Activated CD4-positive, alpha-beta T cell treated with anti-CD3 and anti-CD28 coated beads, Interleukin-2, amount 50 U/mL, for 4 hours (primary cell): ENCODE results near the gene KRCC1.
"Not testable (repeated sequence)": the region's sequence is repeated elsewhere in the genome, so short reads cannot be mapped to it uniquely, and the experiment has no call there.

Source experiments
- DNase-seq, 2 experiments: peaks; one replicate each; pipeline ENCODE4 v3.0.0-alpha.2; 2020

KRCC1 gene

DNA sequence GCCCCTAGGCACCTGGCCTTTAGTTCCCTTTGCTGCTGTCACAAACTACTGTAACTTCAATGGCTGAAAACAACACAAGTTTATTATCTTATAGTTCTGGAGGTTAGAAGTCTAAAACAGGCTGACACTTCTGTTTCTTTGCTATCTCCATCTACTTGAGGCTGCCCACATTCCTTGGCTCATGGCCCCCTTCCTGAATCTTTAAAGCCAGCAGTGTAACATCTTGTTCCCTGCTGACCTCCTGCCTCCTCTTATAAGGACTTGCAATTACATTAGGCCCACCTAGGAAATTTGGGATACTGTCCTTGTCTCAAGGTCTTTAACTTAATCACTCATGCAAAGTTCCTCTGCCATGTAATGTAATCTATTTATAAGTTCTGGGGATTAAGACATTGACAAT is 18.6 kb upstream of the KRCC1 start:
- no peak for DNase-seq

DNA sequence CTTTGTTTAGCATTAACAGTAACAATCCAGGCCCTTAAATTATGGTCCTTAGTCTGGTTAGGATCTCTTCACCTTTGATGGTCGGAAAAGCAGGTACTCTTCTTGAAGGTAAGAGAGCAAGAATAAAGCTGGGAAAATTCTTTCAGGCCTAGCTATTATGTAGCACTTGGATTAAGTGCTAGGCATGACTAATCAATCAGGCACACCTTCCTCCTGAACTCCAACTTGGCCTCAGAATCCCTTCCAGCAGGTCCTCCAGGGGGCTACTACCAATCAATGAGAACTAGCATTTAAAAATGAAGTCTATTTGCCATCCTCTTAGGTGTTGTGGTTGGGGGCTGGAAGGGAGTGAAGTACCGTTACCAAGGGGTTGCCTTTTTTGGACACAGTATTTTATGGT is 15.8 kb upstream of the KRCC1 start:
- DNase-seq = no peak

DNA sequence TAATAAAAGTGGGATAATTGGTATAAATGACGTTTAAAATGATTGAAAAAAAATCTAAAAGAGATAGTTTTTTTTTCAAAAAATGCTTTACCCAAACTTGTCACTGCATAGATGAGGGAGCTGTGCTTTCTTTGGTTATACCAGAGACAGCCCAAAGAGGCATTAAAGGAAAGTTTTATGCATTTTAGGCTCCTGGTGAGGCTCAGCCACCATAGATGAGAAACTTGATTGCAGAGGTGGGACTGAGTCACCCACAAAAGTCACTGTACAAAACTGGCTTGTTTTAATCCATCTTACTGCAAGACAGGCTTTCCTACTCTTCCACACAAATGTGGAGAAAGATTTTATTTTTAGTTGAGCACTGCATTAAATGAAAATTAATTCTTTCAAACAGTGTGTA is 14.5 kb upstream of the KRCC1 start:
- no peak for DNase-seq

DNA sequence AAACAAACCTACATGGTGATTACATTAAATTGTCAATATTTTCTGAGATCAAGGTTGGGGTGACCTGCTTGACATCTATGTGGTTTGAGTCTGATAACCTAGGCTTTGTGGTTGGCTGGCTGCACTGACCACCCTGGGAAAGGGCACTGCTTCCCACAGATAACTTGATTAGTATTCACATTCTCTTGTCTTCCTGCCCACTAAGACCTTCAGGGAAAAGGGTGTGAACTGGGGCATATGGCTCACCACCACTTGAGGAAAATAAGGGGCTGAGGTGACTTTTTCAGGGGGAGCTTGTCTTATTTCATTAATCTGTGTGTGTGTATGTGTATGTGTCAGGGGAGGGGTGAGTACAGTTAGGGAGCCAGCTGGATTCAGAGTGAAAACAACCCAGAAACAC is 13.5 kb upstream of the KRCC1 start:
- DNase-seq = no peak

DNA sequence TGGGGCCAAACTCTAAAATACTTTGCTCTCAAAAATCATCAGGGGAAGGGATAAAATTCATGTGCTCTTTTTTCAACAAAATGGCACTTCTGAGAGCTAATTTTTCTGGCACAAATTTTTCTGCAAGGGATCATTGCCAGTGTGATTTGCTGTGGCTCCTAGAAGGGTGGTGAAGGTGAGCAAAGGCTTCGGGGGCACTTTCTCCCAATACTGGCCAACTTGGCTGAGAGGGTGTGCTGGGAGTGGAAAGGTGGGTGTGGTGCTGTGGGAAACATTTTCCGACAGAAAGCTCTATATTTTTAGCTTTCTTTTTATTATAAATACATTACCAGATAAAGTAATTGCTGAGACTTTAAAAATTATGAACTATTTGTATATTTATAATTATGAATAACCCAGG is 12.5 kb upstream of the KRCC1 start:
- no peak for DNase-seq

DNA sequence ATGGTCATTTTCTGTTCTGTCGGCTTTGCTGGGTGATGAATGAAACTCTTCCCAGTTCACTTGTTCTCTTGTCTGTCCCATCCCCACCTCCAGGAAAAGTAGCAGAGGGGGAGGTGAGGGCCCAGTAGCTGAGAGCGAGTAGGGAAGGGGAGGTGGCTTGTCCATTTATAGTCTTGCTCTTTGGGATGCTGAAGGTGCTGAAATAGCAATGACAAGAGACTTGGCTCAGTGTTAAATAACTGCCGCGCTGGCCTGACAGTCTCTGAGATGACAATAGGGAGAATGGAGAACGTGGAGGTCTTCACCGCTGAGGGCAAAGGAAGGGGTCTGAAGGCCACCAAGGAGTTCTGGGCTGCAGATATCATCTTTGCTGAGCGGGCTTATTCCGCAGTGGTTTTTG is 12.0 kb upstream of the KRCC1 start, which contains the start of gene SMYD1:
SMYD1 (plus strand) TSS at position 228 of the 400 bp plus-strand sequence; CDS start at position 268, 40 bp downstream.
- DNase-seq = no peak

DNA sequence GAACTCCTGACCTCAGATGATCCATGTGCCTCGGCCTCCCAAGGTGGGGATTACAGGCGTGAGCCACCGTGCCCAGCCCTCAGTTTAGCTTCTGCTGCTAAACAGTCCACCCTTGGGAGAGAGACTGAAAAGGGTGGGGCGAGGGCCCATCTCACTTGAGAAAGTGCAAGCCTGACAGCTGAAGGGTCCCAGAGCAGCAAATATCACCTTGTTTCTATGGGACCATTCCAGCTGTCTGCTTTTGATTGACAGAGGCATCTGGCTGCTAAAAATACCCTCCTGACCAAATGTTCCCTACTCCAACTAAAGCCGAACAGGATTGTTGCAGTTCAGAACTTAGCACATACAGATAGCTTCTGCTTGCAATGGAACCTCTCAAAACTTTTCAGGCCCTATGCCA is 11.6 kb upstream of the KRCC1 start:
- no peak for DNase-seq

DNA sequence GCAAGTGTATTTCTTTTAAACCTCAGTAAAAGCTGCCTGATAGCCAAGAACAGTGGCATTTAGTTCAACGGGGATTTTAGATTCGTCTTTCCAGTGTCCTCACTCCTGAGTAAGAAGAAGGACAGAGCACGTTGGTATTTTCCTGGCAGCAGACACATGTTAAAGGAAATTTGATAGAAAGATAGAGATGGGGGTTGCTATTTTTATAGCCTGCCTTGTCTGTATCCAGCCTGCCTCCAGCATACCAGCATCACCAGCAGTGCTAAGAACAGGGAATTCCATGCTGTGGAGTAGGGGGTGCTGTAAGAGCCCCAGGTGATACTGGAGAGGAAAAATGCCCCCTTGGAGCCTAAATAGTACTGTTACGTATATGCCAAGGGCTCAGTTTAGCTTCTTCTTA is 11.0 kb upstream of the KRCC1 start:
- no peak for DNase-seq

DNA sequence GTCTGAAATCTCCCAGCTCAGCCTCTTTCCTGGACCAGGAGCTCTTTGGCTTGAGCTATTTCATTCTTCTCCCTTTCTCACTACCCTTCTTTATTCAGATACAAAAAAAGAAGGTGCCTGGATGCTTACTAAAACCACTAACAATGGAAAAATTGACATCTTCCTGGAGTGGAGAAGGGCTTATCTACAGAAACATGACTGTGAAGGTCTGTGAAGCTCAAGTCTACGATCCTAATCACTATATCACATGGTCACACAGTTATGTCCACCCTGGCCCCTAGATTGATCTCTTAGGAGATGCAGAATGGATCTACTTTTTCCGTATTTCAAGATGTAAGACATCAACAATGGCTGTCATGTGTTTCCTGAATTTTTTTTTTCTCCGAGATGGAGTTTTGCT is 5.7 kb upstream of the KRCC1 start:
- no peak for DNase-seq

DNA sequence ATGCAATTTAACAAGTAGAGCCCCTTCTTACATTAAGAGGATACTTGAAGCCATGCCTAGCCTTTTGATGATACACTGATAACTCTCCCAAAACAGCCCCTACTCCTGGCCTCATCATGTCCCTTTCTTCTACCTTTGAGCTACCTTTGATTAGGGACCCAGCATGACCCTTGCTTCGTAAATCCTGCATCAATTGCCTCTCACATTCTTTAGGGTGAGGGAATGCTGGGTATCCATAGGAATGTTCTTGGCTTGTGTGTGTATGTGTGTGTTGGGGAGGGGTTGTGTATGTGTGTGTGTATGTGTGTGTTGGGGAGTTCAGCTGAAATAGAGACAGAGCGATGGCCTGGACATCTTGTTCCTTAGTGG is 5.3 kb upstream of the KRCC1 start:
- DNase-seq = no peak

DNA sequence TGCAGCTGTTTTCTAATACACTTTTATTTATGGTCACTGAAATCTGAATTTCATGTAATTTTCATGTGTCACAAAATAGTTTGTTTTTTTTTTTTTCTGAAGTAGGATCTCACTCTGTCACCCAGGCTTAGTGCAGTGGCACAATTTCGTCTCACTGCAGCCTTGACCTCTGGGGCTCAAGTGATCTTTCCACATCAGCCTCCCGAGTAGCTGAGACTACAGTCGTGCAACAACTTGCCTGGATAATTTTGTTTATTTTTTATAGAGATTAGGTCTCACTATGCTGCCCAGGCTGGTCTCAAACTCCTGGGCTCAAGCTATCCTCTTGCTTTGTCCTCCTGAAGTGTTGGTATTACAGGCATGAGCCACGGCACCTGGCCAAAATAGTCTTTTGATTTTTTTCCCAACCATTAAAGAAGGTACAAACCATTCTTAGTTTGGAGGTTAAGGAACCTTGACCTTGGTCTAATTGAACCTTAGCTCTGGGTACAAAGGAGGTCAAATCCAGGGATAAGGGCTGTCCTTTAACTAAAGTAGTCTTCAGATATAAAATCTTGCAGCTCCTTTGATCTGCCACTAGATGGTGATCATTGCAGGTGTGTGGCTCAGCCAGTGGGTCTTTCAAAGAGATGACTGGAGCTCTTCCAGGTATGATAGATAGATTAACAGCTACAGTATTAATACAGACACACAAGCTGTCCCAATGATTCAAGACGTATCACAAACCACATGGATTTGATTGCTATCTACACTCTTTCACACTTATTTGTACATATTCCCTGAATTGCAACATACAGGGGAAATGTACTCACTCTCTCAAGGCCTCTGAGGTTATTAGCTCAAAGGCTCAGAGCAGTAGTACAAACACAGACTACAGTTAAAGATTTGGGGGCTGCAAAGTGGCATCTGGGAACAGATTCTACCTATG is 4.7 kb upstream of the KRCC1 start:
- peak; percentile 17 to 27 for DNase-seq

DNA sequence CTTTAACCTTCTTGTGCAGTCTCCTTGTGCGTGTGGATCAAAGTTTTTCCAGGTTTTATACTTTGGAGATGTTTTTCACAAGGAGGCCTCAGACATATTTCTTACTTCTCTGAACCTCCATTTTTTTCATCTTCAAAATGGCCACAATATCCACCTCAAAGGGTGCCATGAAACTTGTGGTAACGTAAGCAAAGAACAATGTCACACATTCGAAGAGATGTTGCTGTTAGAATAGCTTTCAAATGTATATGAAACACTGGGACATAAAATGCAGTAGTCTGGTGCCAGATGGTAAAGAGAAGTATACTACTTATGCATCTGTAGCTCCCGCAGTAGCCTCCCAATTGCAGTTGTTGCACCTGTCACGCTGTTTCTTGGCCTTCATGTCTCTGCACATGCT is 2.6 kb upstream of the KRCC1 start:
- DNase-seq = no peak

DNA sequence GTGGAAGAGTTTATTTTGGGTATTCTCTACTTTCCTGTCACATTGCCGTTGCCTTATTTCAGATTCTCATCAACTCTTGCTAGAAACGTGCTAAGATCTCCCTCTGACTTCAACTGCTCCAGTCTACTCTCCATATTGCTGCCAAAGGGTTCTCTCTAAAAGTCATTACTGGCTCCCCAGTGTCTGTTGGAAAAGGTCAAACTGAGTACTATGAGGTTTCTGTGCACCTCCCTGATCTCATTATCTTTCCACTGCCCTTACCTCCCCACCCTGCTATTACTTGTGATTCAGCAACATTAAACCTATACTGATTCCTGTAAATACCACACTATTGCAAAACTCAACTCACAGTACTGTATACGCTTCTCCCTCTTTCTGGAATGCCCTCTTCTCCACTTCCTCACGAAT is 1.9 kb upstream of the KRCC1 start:
- no peak for DNase-seq

DNA sequence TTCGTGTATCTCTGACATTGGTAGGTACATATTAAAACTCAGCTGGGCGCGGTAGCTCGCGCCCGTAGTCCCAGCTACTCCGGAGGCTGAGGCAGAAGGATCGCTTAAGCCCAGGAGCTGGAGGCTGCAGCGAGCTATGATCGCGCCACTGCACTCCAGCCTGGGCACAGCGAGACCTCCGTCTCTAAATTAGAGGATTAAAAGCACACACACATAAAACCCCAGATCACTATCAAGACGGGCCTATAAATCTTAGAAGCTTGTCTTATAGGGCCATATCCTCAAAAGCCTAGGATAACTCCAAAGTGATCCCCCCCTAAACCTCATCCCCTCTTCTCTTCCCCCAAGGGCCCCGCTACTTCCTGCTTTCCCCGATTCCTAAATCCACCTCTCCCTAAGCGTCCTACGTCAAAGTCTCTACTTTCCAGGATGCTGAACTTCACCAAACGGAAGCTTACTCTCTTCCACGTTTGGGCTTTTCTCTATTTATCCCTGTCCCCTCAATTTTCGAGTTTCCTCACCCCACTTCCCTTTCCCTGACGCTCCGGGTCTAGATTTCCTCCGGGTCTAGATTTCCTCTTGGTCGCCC is 707 bp downstream of the KRCC1 start:
- DNase-seq = peak in 1 of 2 experiments; percentile 9

DNA sequence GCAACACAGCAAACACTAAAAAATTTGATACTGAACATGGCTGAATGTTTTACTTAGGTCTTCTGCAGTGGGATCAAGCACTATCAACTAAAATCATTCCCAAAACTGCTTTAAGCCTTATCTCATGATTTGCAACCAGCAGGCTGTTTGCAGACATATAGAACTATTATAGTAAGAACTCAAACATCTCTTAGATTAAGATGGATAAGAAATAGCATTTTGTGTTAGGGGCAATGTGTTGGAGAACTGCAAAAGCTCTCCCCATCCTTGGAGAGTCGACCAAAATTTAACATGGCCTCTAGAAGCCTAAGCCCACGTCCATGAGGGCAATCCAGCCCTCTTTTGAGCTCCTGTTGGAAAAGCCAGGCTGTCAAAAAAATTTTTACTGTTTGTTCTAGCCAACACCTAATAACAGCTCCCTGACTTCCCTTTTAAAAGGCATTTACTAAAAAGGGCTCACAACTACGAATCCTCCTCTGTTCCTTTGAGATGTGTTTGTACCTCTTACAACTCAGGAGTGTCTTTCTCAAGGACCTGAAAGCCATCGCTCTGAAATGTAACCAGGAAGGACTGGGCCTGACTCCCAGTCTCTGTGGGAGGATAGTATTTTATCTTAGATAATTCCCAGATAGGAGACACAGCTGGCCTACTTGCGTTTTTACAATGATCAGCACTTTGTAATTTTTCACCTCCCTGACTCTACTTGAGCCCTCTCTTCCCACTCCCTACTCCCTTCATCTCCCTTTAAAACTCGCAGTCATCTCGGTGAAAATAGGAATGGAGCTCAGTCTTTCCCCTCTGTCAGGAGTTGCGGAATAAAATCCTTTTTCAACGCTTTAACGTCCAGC is 1.4 kb downstream of the KRCC1 start:
- no peak for DNase-seq

DNA sequence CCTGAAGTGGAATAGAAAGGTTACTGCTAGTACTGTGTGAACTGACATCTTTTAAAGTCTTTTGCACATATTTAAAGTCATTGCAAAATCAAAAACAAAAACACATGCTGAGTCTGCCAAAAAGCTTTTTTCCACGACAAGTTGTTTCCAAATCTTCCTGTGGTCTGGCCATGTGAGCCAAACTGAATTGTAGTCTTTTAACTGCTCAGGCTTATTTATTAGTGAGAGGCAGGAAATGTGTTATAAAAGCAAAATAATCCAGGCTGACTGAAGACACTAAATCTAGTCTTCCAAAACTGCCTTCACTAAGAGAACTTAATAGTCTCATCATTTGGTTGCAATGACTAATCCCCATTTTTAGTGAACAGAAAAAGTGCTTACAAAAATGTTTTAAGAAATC is 2.3 kb downstream of the KRCC1 start:
- DNase-seq = no peak

DNA sequence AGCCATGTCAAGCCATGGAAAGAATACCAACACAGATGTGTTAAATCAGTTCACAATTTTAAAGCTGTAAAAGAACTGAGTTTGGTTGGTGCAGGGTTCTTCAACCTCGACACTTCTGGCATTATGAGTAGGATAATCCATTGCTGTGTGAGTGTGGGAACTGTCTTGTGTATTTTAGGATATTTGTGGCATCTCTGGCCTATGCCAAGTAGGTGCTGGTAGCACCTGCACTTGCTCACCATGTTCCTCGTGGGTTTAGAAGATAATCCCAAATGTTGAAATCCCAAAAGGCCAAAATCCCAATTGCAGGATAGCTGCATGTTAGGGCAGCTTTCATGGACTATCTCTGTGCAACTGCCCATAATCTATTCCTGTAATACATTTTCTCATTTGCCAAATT is 3.8 kb downstream of the KRCC1 start:
- no peak for DNase-seq

DNA sequence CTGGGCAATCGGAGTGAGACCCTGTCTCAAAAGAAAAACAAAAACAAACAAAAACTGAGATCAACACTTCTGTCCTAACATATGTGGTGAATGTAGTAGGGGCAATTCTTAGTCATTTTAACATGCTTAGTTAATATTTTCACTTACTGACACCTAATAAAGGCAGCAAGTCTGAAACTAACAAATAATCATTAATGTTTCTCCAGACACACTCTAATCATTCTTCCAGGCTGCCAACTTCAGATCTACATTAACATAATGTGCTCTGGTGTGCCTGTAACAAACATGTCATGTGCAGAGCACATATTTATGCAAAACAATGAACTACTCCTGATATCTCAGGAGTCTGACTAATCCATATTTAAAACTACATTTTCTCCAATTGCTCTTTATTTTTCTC is 6.0 kb downstream of the KRCC1 start:
- no peak for DNase-seq

DNA sequence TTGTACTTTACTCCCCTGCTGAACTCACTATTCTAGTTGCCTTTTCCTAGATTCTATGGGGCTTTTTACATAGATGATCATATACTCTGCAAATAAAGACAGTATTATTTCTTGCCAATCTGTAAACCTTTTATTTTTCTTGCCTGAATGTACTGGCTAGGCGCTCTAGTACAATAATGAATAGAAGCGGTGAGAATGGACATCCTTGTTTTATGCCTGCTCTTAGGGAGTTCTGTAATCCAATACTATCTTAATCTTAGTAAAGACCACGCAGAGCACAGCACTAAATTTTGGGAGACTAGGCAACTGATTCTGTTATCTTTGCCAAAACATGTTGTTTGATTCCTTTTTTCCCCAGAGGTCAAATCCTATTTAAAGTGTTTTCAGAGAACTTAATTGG is 7.0 kb downstream of the KRCC1 start:
- no peak for DNase-seq

DNA sequence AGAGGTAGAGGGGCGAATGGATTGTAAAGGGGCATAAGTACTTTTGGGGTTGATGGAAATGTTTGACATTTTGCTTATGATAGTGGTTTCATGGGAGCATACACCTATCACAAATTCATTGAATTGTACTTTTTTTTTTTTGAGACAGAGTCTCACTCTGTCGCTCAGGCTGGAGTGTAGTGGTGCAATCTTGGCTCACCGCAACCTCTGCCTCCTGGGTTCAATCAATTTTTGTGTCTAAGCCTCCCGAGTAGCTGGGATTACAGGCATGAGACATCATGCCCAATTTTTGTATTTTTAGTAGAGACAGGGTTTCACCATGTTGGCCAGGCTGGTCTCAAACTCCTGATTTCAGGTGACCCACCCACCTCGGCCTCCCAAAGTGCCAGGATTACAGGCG is 10.0 kb downstream of the KRCC1 start:
- not testable (repeated sequence) for DNase-seq

DNA sequence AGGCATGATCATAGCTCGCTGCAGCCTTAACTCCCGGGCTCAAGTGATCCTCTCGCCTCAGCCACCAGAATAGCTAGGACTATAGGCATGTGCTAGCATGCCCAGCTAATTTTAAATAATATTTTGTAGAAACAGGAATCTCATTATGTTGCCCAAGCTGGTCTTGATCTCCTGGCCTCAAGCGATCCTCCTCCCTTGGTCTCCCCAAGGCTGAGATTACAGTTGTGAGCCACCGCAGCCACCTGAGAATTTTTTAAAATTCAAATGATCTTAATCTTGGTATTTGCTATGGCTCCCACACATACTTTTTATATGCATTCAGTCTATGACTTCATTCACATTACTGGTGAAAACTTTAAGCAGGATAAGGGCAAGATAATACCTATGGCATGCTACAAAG is 13.1 kb downstream of the KRCC1 start:
- DNase-seq = no peak

DNA sequence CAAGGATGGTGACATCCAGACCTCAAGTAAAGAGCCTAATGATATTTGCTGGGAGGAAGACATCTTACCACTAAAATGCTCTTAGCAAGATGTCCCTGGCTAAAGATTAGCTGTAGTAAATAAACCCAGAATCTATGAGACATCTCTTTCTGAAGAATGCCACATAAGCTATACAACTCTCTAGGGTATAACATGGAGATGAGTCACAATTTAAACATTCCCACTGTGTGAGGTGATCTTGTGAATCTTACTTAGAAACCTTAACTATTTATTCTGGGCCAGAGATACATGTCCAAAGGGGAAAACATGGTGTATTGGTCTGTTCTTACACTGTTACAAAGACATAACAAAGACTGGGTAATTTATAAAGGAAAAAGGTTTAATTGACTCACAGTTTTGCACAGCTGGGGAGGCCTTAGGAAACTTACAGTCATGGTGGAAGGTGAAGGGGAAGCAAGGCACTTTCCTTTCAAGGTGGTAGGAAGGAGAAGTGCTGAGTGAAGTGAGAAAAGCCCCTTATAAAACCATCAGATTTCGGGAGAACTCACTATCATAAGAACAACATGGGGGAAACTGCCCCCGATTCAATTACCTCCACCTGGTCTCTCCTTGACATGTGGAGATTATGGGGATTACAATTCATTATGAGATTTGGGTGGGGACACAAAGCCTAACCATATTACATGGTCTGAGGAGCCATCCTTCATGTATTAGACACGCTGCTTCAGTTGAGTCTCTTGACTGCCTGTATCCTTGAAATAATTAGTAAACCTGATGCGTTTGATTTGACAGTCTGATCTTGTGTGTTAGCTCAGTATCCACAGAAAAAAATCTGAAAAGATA is 17.1 kb downstream of the KRCC1 start:
- no peak for DNase-seq

DNA sequence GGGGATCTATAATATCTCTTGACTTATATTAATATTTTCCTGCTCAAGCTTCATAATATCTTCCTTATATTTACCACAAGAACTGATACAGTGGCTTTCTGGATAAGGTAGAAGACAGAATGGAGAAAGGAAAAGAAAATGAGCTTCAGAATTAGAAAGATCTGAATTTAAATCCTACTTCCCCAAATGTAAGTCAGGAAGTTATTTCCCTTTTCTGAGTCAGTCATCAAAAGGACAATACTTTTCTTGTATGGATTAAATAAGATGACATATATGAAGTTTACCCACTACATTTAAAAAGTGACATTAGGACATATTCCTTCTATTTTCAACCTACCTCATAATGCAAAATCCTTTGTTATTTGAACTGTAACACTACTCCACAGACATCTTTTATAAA is 19.0 kb downstream of the KRCC1 start:
- no peak for DNase-seq
